GM19438 (cell line): ENCODE measurements around the gene SCN5A.

ENCODE experiments used
- ATAC-seq: cut with Tn5 transposase; IDR thresholded peaks from one replicate; pipeline ENCODE4 v1.9.1; 2021; ENCODE audit warnings: low read depth; ENCODE audit not compliant: unreplicated experiment

SCN5A gene

GRCh38 chr3:38648024-38648658, 1.3 kb downstream of the SCN5A start:
- ATAC-seq, result no peak

GRCh38 chr3:38647217-38647970, 2.1 kb downstream of the SCN5A start:
- ATAC-seq, result no peak

- no peak for ATAC-seq
Measured at GRCh38 chr3:38646630-38647029, 2.9 kb downstream of the SCN5A start.

DNA sequence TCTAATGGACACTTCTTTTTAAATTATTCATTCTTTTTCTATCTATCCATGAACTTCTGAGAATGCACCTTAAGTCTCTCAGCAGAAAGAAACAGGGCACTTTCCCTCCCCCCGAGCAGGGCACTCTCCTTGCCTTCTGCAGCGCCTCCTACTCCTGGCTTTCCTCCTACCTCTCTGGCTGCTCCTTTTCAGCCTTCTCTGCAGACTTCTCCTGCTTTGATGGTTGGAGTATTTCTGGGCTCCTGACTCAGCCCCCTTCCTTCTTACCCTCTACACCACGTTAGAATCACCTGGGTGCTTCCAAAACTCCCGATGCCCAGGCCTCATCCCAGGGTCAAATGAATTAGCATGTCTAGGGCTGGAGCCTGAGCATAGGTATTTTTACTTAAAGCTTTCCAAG, 3.4 kb downstream of the SCN5A start:
- ATAC-seq, result no peak

GRCh38 chr3:38645601-38646000, 3.9 kb downstream of the SCN5A start:
- ATAC-seq, result no peak

DNA sequence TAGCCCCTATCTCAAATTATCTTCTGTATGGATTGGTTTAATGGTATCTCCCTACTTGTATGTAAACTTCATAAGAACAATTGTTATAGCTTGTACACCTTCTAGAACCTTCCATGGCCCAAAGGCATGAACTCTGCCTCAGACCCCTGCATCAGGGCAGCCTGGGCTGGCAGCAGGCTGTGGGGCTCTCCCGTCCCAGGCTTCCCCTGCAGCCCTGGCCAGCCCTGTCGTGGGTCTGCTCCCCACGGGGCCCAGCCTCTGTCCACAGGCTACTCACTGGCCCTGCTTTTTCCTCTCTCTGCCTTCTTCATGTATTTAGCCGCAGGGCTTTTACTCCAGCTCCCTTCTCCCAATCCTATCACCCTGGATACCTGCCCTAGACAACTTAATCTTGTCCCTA, 4.4 kb downstream of the SCN5A start:
- no peak for ATAC-seq

DNA sequence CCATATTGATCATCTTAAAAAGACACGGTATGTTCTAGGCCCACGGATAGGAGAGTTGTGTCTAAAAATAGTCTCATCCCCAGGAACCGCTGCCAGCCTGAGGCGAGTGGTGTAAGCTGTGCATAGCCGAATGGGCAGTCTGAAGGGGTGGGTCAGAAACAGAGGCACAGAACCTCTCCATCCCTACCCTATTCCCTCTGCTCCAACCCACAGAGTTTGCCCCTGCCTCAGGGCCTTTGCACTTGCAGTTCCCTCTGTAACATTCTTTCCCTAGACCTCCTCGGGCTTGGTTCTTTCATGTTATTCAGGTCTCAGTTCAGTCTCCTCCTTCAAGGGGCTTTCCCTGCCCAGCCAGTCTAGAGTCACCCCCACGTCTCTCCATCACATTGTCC, 4.8 kb downstream of the SCN5A start:
- ATAC-seq, result no peak

GRCh38 chr3:38644016-38644661, 5.3 kb downstream of the SCN5A start:
- no peak for ATAC-seq

DNA sequence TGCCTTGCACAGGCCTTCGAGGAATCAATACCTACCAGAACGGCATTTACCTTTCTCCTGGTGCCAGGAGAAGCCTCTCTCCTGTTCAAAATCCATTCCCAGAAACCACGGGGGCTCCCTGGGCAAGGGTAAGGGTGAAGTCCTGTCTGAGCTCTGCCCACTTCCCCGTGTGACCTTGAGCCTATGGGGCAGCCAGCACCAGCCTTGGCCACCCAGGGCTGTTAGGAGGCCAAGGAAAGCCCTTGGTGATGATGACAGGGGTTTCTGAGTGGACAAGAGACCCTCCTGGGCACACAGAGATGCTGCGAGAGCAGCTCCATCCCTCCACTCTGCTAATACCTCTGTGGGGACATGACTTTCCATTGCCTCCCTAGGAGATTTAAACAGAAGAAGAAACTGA, 5.9 kb downstream of the SCN5A start:
- ATAC-seq, result no peak

- no peak for ATAC-seq
Measured at GRCh38 chr3:38643090-38643489, 6.4 kb downstream of the SCN5A start.

DNA sequence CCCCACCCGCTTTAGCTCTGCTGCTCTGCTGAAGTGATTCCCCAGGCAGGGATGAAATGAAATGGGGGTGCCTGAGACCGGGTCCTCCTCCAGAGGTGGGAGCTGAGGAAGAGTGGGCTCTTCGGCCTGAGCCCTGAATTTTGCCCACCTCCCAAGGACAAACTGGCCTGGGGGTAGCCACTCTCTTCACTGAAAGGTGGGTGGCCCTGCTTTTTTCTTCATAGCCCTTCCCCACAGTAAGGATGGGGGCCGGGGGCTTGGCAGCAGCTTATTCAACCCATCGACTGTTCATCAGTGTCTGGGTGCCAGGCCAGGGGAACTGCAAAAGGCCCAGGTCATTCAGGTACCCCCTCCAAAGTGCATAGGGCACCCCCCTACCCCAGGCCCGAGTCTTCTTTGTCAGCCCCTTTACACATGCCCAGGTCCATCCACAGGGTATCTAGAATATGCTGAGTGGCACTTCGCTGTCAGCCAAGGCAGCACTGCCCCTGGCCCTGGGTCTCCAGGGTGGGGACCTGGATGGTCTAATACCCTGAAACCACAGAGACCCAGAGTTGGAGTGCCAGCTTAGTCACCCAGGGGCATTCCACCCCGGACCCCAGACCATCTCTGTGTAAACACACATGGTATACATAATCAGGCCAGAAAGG, 7.9 kb downstream of the SCN5A start:
- ATAC-seq, result no peak

DNA sequence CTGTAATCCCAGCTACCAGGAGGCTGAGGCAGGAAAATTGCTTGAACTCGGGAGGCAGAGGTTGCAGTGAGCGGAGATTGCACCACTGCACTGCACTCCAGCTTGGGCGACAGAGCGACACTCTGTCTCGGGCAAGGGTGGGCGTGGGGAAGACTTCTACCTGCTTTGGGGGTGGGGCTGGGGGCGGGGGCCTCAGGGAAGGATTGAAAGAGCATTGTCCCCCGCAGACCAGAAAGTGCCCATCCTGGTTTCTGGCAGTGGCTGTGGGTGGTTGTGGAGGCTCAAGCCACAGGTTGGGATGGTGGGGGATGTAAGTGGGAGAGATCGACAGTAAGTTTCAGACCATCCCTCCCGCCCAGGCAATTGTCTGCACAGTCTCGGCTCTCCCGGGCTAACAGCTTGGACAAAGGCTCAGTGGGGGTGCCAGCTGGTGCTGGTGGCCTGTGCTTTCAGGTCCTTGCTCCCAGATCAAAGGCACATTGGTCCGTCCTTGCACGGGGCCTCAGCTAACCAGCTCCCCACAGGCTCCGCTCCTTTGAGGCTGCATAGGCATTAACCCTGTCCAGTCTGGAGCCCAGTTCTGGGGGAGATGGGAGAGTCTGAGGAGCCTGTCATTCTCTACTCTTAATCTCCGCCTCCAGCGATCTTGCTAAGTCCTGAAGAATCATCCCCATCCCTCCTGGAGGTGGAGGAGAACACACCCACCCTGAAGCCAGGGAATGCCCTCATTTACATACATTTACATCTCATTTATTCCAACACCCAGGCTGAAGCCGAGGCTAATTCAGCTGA, 8.6 kb downstream of the SCN5A start:
- ATAC-seq, result no peak

DNA sequence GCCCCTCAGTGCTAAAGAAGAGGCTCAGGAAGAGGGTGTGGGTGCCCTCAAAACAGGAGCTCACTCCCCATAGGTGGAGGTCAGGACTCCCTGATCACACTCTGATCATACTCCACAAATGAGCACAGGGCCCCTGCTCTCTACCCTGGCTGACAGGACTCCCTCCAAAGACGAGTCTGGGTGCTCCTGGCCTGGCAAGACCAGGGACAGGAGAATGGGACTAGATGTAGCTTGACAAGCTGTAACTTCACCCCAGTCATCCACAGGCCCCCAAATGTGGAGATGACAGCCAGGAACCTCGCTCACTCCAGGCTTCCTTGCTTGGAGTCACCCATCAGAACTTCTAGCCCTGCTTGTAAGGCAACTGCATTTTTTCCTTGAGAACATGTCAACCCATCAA, 11.1 kb downstream of the SCN5A start:
- no peak for ATAC-seq

DNA sequence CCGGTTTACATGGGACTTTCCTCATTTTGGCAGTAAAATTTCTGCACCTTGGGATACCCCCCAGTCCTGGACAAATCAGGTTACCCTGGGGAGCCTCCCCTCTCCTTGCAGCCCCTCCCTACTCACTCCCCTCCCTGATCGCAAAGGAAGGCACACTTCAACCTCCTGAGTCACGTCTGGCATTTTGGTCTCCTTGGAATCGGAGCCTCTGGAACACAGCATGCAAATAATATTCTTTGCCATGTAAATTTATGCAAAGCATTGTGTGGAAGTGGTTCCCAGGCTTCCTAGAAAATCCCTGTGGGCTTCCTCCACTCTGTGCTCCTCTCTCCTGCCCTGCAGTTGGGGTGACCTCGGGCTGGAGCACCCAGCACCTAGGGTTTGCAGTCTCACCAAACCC, 11.6 kb downstream of the SCN5A start:
- ATAC-seq, result no peak

DNA sequence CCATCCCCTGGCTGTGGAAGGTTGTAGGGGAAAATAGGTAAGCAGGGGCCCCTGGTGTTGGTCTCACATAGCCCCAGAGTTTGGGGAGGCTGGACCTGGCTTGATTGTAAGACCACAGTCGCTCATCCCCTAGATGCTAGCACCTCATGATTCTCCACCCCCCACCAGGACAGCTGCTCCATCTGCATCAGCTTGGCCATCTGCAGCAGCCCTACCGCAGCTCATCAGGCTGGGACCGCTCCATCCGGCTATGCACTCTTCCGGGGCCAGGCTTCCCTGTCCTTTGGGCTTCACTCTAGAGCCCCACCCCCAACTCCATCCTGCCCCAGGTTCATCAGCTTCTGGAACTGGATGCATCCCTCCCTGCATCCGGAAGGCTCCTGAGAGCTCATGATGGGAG, 12.6 kb downstream of the SCN5A start:
- no peak for ATAC-seq

- no peak for ATAC-seq
Measured at GRCh38 chr3:38636464-38636863, 13.0 kb downstream of the SCN5A start.

GRCh38 chr3:38634111-38634510, 15.4 kb downstream of the SCN5A start:
- no peak for ATAC-seq

- no peak for ATAC-seq
Measured at GRCh38 chr3:38632989-38633388, 16.5 kb downstream of the SCN5A start.

- no peak for ATAC-seq
Measured at GRCh38 chr3:38630606-38631005, 18.9 kb downstream of the SCN5A start.

GRCh38 chr3:38630070-38630469, 19.4 kb downstream of the SCN5A start:
- ATAC-seq, result no peak

DNA sequence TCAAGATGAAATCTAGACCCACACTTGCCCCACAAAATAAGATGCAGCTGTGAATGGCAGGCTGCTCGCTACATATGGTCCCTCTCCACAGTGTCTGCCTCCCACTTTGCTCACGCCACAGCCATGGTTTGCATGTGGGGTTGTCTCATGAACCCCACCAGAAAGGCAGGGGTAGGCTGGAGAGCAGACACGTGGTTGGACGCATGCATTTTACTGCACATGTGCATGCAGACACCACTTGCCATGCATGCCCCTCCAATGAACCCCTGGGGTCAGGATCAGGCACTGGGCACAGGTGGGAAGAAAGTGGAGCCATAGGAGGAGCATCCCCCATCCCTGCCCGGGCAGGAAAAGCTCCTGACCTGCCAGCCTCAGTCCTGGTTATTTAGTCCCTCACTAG, 20.7 kb downstream of the SCN5A start:
- ATAC-seq, result no peak
